Colonic mucosa (tissue), 4 donors: ENCODE measurements around the gene PLEKHN1. TPM values are rescaled to one million over a fixed set of nuclear protein-coding genes. Genes with fewer than 3 reads are reported as not detected.

Source experiments
- DNase-seq: peaks from one replicate; pipeline ENCODE4 v3.0.0-alpha.2; 2020
- H3K27ac ChIP-seq: fragments of 200-600 bp; one replicate; pipeline ENCODE4 v1.8.0; 2021
- H3K27me3 ChIP-seq: fragments of 200-600 bp; one replicate; pipeline ENCODE4 v1.8.0; 2021
- H3K36me3 ChIP-seq: fragments of 200-600 bp; one replicate; pipeline ENCODE4 v1.8.0; 2021
- H3K4me1 ChIP-seq: fragments of 200-600 bp; one replicate; pipeline ENCODE4 v1.8.0; 2021; ENCODE audit warnings: mild to moderate bottlenecking
- H3K4me3 ChIP-seq: fragments of 200-600 bp; one replicate; pipeline ENCODE4 v1.8.0; 2021
- H3K9ac ChIP-seq, 2 donors: one replicate each; pipeline ENCODE4 v1.7.0; 2013; ENCODE audit warnings: control low read depth in 2 of 2, low read depth in 2 of 2, low read length in 2 of 2
- H3K9me3 ChIP-seq: fragments of 200-600 bp; one replicate; pipeline ENCODE4 v1.8.0; 2021
- CTCF ChIP-seq: fragments of 200-600 bp; IDR thresholded peaks from one replicate; pipeline ENCODE4 v1.8.0; 2022; ENCODE audit warnings: antibody characterized with exemption, mild to moderate bottlenecking
- intact Hi-C: fragments of 100-400 bp; cut with DNase I; formaldehyde crosslinking; loops from one replicate; pipeline ENCODE4 v1.14.1; 2022
- total RNA-seq, 2 donors: library from RNA; stranded (reverse); fragmentation: NEBNext Ultra II Directional in 1 of 2; extraction: Animal tissue kit (Norgen Biotek cat#: 25700) in 1 of 2; gene quantifications; one replicate each; pipeline ENCODE4 v1.2.1, GENCODE V29; 2021
- donor health status: healthy.
- donor health status: DM: no; HTN: no; CAD: no.
- donor health status: DM: no; HTN: no; CAD: no.

Gene PLEKHN1
- total RNA-seq, 2 donors from 2014 or later: 0.61 to 0.64 TPM

DNA sequence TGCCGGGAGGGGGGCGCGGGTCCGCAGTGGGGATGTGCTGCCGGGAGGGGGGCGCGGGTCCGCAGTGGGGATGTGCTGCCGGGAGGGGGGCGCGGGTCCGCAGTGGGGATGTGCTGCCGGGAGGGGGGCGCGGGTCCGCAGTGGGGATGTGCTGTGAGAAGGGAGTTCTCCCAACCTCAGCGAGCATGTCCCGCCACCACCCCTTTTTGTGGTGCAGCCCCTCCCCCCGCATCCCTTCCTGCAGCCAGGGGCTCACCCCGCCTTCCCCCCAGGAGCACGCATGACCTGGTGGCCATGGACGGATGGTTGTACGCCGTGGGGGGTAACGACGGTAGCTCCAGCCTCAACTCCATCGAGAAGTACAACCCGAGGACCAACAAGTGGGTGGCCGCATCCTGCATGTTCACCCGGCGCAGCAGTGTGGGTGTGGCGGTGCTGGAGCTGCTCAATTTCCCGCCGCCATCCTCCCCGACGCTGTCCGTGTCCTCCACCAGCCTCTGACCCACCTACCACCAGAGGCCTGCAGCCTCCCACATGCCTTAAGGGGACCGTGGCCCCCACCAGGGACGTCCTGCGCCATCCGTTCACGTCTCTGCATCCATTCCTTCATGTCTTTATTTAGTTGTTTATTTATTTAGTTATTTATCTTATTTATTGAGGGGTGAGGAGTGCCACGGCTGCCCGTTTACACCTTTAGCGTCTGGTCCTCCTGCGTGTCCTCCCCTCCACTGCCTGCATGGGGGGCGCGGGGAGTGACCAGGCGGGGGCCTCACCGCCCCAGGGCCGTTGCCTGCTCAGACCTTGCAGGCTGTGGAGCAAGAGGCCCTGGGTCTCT lies 1.4 kb upstream of the PLEKHN1 start:
- intact Hi-C loops: no loop called here
- Histone ChIP-seq H3K9me3 (no peaks in the 10 kb centered on the region), H3K9ac (no peak overlapping the region), H3K36me3 (no peaks in the 10 kb centered on the region), H3K4me1 (peaks cover 12% of the 10 kb centered on the region), H3K4me3 (no peak overlapping the region), H3K27me3 (peaks cover 13% of the 10 kb centered on the region), H3K27ac (no peak overlapping the region)
- DNase-seq: no peak
- no peak for TF ChIP-seq CTCF

DNA sequence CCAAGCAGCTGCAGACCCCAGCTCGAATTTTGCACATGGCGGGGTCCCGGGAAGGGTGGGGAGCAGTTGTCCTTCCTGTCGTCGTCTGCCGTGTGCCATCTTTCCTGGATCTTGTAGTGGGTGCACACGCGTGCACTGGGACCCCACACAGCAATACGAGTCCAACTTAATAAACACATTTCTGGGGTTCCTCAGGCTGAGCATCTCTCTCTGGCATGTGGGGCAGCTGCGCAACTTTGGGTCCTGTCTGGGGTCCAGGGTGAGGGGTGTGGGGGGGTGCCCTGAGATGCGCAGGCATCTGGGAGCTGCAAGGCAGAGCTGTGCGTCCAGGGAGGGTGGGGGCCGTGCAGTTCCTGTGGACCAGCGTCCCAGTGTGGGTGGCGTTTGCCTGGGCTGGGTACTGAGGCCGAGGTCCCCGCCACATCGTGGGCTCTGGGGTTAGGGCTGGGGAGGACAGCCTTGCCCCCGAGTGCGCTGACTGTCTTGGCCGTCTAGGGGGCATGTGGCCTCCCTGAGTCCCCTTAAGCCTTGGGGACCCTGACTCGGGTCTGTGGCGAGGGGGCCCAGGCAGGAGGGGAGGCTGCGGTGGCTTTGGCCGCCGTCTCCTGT lies 652 bp upstream of the PLEKHN1 start:
- peaks cover 19% of the 10 kb centered on the region for H3K27me3 ChIP-seq
- H3K9ac ChIP-seq: peak overlapping the region in 1 of 2 donors; percentile 51
- peak overlapping the region; percentile 55 for H3K27ac ChIP-seq

GRCh38 chr1:966704-967300 lies 520 bp downstream of the PLEKHN1 start:
- intact Hi-C loops: no loop called here
- no peak for TF ChIP-seq CTCF
- no peaks in the 10 kb centered on the region for H3K36me3 ChIP-seq

More for the DNA sequence above, 652 bp upstream of the PLEKHN1 start:
- H3K4me3 ChIP-seq: no peak overlapping the region
- DNase-seq: no peak
- intact Hi-C loops: no loop called here
- no peak for TF ChIP-seq CTCF
- peaks cover 12% of the 10 kb centered on the region for H3K4me1 ChIP-seq
- H3K9me3 ChIP-seq: no peaks in the 10 kb centered on the region
- no peaks in the 10 kb centered on the region for H3K36me3 ChIP-seq

GRCh38 chr1:967466-968343 lies 1.4 kb downstream of the PLEKHN1 start:
- DNase-seq: no peak

More at GRCh38 chr1:966704-967300, 520 bp downstream of the PLEKHN1 start:
- peaks cover 12% of the 10 kb centered on the region for H3K4me1 ChIP-seq
- peak overlapping the region; percentile 51 to 65 for H3K9ac ChIP-seq
- peak; percentile 86 for DNase-seq
- peaks cover 30% of the 10 kb centered on the region for H3K27me3 ChIP-seq
- H3K9me3 ChIP-seq: no peaks in the 10 kb centered on the region
- peak overlapping the region; percentile 47 for H3K4me3 ChIP-seq
- H3K27ac ChIP-seq: peak overlapping the region; percentile 55

More at GRCh38 chr1:967466-968343, 1.4 kb downstream of the PLEKHN1 start:
- Histone ChIP-seq H3K36me3 (no peaks in the 10 kb centered on the region), H3K4me1 (peaks cover 12% of the 10 kb centered on the region), H3K4me3 (peak overlapping the region; percentile 47), H3K9me3 (no peaks in the 10 kb centered on the region), H3K27ac (no peak overlapping the region), H3K27me3 (peaks cover 31% of the 10 kb centered on the region), H3K9ac (no peak overlapping the region)
- TF ChIP-seq CTCF: no peak
- intact Hi-C loops: no loop called here
